Measurements from ENCODE around the gene MAMSTR. TPM values are rescaled to one million over a fixed set of nuclear protein-coding genes. Genes with fewer than 3 reads are reported as not detected.

The MAMSTR gene
- total and polyA plus RNA-seq, 2 donors (not counting 1 experiment from before 2014, with no cell fraction given), result 0.60 to 1.6 TPM

DNA sequence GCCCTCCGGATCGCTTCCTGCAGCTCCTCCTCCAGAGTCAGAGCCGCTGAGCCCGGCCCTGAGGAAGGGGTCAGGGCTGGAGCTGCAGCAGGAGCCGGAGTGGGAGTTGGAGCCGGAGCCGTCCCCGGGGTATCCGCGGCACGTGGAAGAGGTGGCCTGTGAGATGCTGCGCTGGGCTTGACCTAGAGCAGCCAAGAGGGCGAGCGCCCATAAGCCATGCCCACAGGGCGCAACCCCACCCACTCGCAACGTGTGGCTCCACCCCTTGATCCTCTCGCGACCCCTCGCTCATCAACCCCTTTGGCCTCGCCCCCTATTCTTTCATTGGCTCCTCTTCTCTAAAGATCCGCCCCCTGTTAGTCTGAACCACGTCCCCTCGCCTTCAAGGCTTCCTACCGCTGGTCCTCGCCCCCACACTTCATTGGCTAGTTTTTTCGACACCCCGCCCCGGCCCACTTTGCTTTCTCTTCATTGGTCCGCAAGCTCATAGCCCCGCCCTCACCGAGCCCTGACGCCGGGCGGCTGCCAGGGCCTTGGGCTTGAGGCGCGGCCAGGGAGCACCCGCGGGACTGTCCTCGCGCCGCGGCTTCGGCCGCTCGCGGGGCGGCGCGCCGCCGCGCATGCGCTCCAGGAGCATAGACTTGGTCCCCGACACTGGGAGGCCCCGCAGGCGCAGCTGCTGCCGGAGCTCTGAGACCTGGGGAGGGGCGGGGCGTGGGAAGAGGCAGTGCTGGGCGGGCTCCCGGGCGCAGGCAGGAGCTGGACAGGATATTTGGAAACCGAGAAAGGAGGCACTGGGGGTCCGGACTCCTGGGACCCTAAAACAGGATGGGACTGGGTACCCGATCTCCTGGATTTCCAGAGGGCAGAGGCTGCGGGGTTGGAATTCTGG is 5.4 kb downstream of the MAMSTR start:
- Histone ChIP-seq H3K79me2 (ENCODE audit: control insufficient read depth, insufficient read depth, low read length) (peaks cover 5% of the 10 kb centered on the region), H3K4me3 (ENCODE audit: control extremely low read depth in 1 of 5, extremely low read depth in 1 of 5, insufficient read depth in 1 of 5, low read depth in 2 of 5, low read length in 4 of 5) (peak overlapping the region; percentile 39 to 86 (median 74)), H3K4me2 (replicated peaks; ENCODE audit: low read depth, low read length, poor library complexity, severe bottlenecking) (peak overlapping the region; percentile 97), H3K27ac (ENCODE audit: low read length in 2 of 2) (peak overlapping the region; percentile 67 to 76), H4K20me1 (ENCODE audit: control insufficient read depth, insufficient read depth, low read length, poor library complexity, severe bottlenecking) (no peaks in the 10 kb centered on the region), H2AFZ (ENCODE audit: insufficient read depth, low read depth, low read length, poor library complexity, severe bottlenecking) (peak overlapping the region; percentile 96), H3K9ac (ENCODE audit: low read length) (peak overlapping the region; percentile 86), H3K4me1 (ENCODE audit: control insufficient read depth in 2 of 2, insufficient read depth in 2 of 2, low read length in 2 of 2) (peaks cover 14 to 22% of the 10 kb centered on the region in 2 donors), H3K36me3 (replicated peaks in 1 of 2; ENCODE audit: control extremely low read depth in 1 of 2, control insufficient read depth in 1 of 2, extremely low read depth in 1 of 2, insufficient read depth in 2 of 2, low read length in 1 of 2) (no peaks in the 10 kb centered on the region), H3K9me3 (ENCODE audit: control extremely low read depth in 1 of 3, control insufficient read depth in 2 of 3, insufficient read depth in 1 of 3, low read length in 2 of 3) (no peaks in the 10 kb centered on the region), H3K27me3 (replicated peaks in 1 of 4; ENCODE audit: control extremely low read depth in 1 of 4, control insufficient read depth in 3 of 4, insufficient read depth in 4 of 4, low read length in 3 of 4) (no peaks in the 10 kb centered on the region)
- POLR2A ChIA-PET, result interaction anchor here (0.6 kb wide), 1 partner anchor 66 kb away, joined by 5 read pairs; no protein-coding TSS in a partner anchor
- CTCF ChIA-PET, result interaction anchor here (1.5 to 1.6 kb wide), 2 partner anchors 19 to 25 kb away, joined by 3 to 5 read pairs; no protein-coding TSS in a partner anchor
- Mint-ChIP-seq H3K4me3 (peak overlapping the region; percentile 89), H3K4me1 (peaks cover 21% of the 10 kb centered on the region), H3K9me3 (ENCODE audit: insufficient read depth) (no peaks in the 10 kb centered on the region), H3K27me3 (no peaks in the 10 kb centered on the region), H3K27ac (peak overlapping the region; percentile 82)
- intact Hi-C loops (cut with micrococcal nuclease), result loop anchor here (1.0 kb wide), 7 partner anchors 24 to 186 kb away; partner anchors contain the start of genes CA11, NUCB1, RPL18 and SPHK2
- under 1% methylated on average over 67 of the region's 67 CpGs for WGBS (ENCODE audit: insufficient coverage)
- TF ChIP-seq, protein P1, sequence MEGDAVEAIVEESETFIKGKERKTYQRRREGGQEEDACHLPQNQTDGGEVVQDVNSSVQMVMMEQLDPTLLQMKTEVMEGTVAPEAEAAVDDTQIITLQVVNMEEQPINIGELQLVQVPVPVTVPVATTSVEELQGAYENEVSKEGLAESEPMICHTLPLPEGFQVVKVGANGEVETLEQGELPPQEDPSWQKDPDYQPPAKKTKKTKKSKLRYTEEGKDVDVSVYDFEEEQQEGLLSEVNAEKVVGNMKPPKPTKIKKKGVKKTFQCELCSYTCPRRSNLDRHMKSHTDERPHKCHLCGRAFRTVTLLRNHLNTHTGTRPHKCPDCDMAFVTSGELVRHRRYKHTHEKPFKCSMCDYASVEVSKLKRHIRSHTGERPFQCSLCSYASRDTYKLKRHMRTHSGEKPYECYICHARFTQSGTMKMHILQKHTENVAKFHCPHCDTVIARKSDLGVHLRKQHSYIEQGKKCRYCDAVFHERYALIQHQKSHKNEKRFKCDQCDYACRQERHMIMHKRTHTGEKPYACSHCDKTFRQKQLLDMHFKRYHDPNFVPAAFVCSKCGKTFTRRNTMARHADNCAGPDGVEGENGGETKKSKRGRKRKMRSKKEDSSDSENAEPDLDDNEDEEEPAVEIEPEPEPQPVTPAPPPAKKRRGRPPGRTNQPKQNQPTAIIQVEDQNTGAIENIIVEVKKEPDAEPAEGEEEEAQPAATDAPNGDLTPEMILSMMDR (IDR thresholded peaks at IDR 0.05), result no peak
- TF ChIP-seq EZH2 (IDR thresholded peaks at IDR 0.05; ENCODE audit: borderline replicate concordance, insufficient read depth, low read depth, low read length, poor library complexity, severe bottlenecking), result no peak
- ATAC-seq (ENCODE audit: low read depth) (peak; percentile 90), DNase-seq (peak; percentile 99)

Data from B cell (primary cell).